IMR-90 (cell line): ENCODE measurements around the gene KCP. TPM values are rescaled to one million over a fixed set of nuclear protein-coding genes. Genes with fewer than 3 reads are reported as not detected.

Source experiments
- ATAC-seq: fragments of 200-7000 bp; cut with Tn5 transposase; 2 replicates; pipeline ENCODE4 v1.9.1; 2020; ENCODE audit warnings: low read depth, mild to moderate bottlenecking, moderate library complexity
- BruUV-seq: library from RNA; stranded (reverse); fragments of 400-500 nt; replicated peaks from 2 replicates; lab custom pipeline; 2021; lab: Mats Ljungman, UMichigan
- CTCF ChIA-PET: fragments of 300-600 bp; formaldehyde crosslinking; extraction: SDS; loops from one replicate; lab custom pipeline; 2021; ENCODE audit warnings: antibody characterized with exemption; lab: Yijun Ruan, JAX
- POLR2A ChIA-PET: fragments of 300-600 bp; sonication (Branson Sonifier 250); formaldehyde crosslinking; loops from one replicate; lab custom pipeline; 2022; ENCODE audit warnings: antibody characterized with exemption; ENCODE audit not compliant: unreplicated experiment; lab: Charles Lee
- DNase-seq: peaks from one replicate; pipeline ENCODE4 v3.0.0; 2013
- H2AFZ ChIP-seq: replicated peaks from 2 replicates; pipeline ENCODE3; 2013; ENCODE audit warnings: low read length, mild to moderate bottlenecking; ENCODE audit not compliant: poor library complexity
- H2AK5ac ChIP-seq: 2 replicates; pipeline ENCODE4 v1.6.1; 2013; ENCODE audit warnings: low read depth, low read length, inconsistent platforms
- H2AK9ac ChIP-seq: replicated peaks from 2 replicates; pipeline ENCODE3; 2013; ENCODE audit warnings: mild to moderate bottlenecking, low read depth, low read length, moderate library complexity; ENCODE audit not compliant: poor library complexity
- H2BK120ac ChIP-seq: 2 replicates; pipeline ENCODE4 v1.6.1; 2013; ENCODE audit warnings: low read depth, low read length, inconsistent platforms
- H2BK15ac ChIP-seq: 3 replicates; pipeline ENCODE4 v1.6.1; 2013; ENCODE audit warnings: low read depth, low read length, inconsistent platforms
- H2BK20ac ChIP-seq: 2 replicates; pipeline ENCODE4 v1.6.1; 2013; ENCODE audit warnings: low read depth, mild to moderate bottlenecking, inconsistent platforms, low read length, moderate library complexity
- H2BK5ac ChIP-seq: 2 replicates; pipeline ENCODE4 v1.6.1; 2013; ENCODE audit warnings: mild to moderate bottlenecking, low read depth, low read length, inconsistent platforms; ENCODE audit not compliant: poor library complexity, severe bottlenecking
- H3K14ac ChIP-seq: replicated peaks from 2 replicates; pipeline ENCODE4 v1.6.1; 2013; ENCODE audit warnings: low read depth, low read length, inconsistent platforms
- H3K18ac ChIP-seq: 2 replicates; pipeline ENCODE4 v1.6.1; 2013; ENCODE audit warnings: low read depth, low read length, control low read depth
- H3K23ac ChIP-seq: 2 replicates; pipeline ENCODE4 v1.6.1; 2013; ENCODE audit warnings: low read depth, low read length, inconsistent platforms
- H3K27ac ChIP-seq: 2 replicates; pipeline ENCODE4 v1.5.1; 2013; ENCODE audit warnings: mild to moderate bottlenecking, control low read depth, low read length; ENCODE audit not compliant: insufficient read depth
- H3K27me3 ChIP-seq: 2 replicates; pipeline ENCODE4 v1.6.1; 2013; ENCODE audit warnings: low read length; ENCODE audit not compliant: control insufficient read depth, insufficient read depth
- H3K36me3 ChIP-seq: 2 replicates; pipeline ENCODE4 v1.6.1; 2013; ENCODE audit warnings: low read length, mixed read lengths; ENCODE audit not compliant: control insufficient read depth, insufficient read depth
- H3K4ac ChIP-seq: 2 replicates; pipeline ENCODE4 v1.6.1; 2013; ENCODE audit warnings: low read depth, low read length, inconsistent platforms
- H3K4me1 ChIP-seq: 2 replicates; pipeline ENCODE4 v1.6.1; 2013; ENCODE audit warnings: low read length, mixed read lengths; ENCODE audit not compliant: control insufficient read depth, insufficient read depth
- H3K4me2 ChIP-seq: 2 replicates; pipeline ENCODE4 v1.6.1; 2013; ENCODE audit warnings: low read depth, mild to moderate bottlenecking, control low read depth, low read length, moderate library complexity
- H3K4me3 ChIP-seq: 2 replicates; pipeline ENCODE4 v1.5.1; 2013; ENCODE audit warnings: low read depth, mild to moderate bottlenecking, control low read depth, low read length, moderate library complexity; ENCODE audit not compliant: insufficient read depth
- H3K56ac ChIP-seq: 2 replicates; pipeline ENCODE4 v1.6.1; 2013; ENCODE audit warnings: low read length, inconsistent platforms; ENCODE audit not compliant: insufficient read depth; ENCODE audit errors: extremely low read depth
- H3K79me1 ChIP-seq, 2 experiments: 2 replicates each; pipeline ENCODE4 v1.6.1; 2013; ENCODE audit warnings: low read length in 2 of 2, inconsistent platforms in 1 of 2, low read depth in 1 of 2
- H3K9ac ChIP-seq: 2 replicates; pipeline ENCODE4 v1.6.1; 2013; ENCODE audit warnings: low read depth, low read length, control low read depth
- H3K9me1 ChIP-seq: 2 replicates; pipeline ENCODE4 v1.6.1; 2013; ENCODE audit warnings: low read length, inconsistent platforms; ENCODE audit not compliant: insufficient read depth
- H3K9me3 ChIP-seq: 2 replicates; pipeline ENCODE4 v1.6.1; 2013; ENCODE audit warnings: low read length; ENCODE audit not compliant: control insufficient read depth, insufficient read depth
- H4K20me1 ChIP-seq: 2 replicates; pipeline ENCODE4 v1.6.1; 2013; ENCODE audit warnings: low read length, inconsistent platforms; ENCODE audit not compliant: insufficient read depth
- H4K5ac ChIP-seq: 2 replicates; pipeline ENCODE4 v1.6.1; 2013; ENCODE audit warnings: mild to moderate bottlenecking, low read depth, low read length, control low read depth
- H4K8ac ChIP-seq, 2 experiments: 2 replicates each; pipeline ENCODE4 v1.6.1; 2013; ENCODE audit warnings: low read depth in 2 of 2, low read length in 2 of 2, control low read depth in 1 of 2, inconsistent platforms in 1 of 2
- H4K91ac ChIP-seq: 2 replicates; pipeline ENCODE4 v1.6.1; 2013; ENCODE audit warnings: low read depth, low read length, inconsistent platforms; ENCODE audit not compliant: insufficient read depth
- BHLHE40 ChIP-seq: fragments of 150-350 bp; IDR thresholded peaks from 2 replicates; pipeline ENCODE4 v1.6.1; 2016; ENCODE audit warnings: mild to moderate bottlenecking, low read depth, low read length
- CEBPB ChIP-seq: IDR thresholded peaks from 2 replicates; pipeline ENCODE4 v1.6.1; 2012; ENCODE audit warnings: low read depth, low read length, improper control_type of control experiment
- CHD1 ChIP-seq: IDR thresholded peaks from 2 replicates; pipeline ENCODE4 v1.6.1; 2012; ENCODE audit warnings: low read depth, low read length, improper control_type of control experiment
- FOS ChIP-seq: fragments of 150-350 bp; IDR thresholded peaks from 2 replicates; pipeline ENCODE4 v1.6.1; 2016; ENCODE audit warnings: low read depth, low read length
- MAFK ChIP-seq: IDR thresholded peaks from 2 replicates; pipeline ENCODE4 v1.6.1; 2012; ENCODE audit warnings: low read depth, low read length, improper control_type of control experiment
- MAZ ChIP-seq: IDR thresholded peaks from 2 replicates; pipeline ENCODE4 v1.6.1; 2012; ENCODE audit warnings: low read depth, mild to moderate bottlenecking, low read length, improper control_type of control experiment, moderate library complexity, borderline replicate concordance
- MXI1 ChIP-seq: IDR thresholded peaks from 2 replicates; pipeline ENCODE4 v1.6.1; 2012; ENCODE audit warnings: low read depth, mild to moderate bottlenecking, low read length, moderate library complexity, borderline replicate concordance
- NFE2L2 ChIP-seq: fragments of 150-350 bp; IDR thresholded peaks from 2 replicates; pipeline ENCODE4 v1.6.1; 2016; ENCODE audit warnings: low read depth, mild to moderate bottlenecking, low read length
- POLR2A ChIP-seq: IDR thresholded peaks from 2 replicates; pipeline ENCODE4 v1.6.1; 2012; ENCODE audit warnings: mild to moderate bottlenecking, low read depth, low read length
- RAD21 ChIP-seq: IDR thresholded peaks from 2 replicates; pipeline ENCODE4 v1.6.1; 2012; ENCODE audit warnings: low read length, improper control_type of control experiment
- RCOR1 ChIP-seq: IDR thresholded peaks from 2 replicates; pipeline ENCODE4 v1.6.1; 2012; ENCODE audit warnings: mild to moderate bottlenecking, low read length, improper control_type of control experiment; ENCODE audit not compliant: insufficient replicate concordance
- RFX5 ChIP-seq: IDR thresholded peaks from 2 replicates; pipeline ENCODE4 v1.8.0; 2012; ENCODE audit warnings: low read depth, mild to moderate bottlenecking, low read length, moderate library complexity
- SMC3 ChIP-seq: fragments of 150-350 bp; IDR thresholded peaks from 2 replicates; pipeline ENCODE4 v1.6.1; 2016; ENCODE audit warnings: low read depth, mild to moderate bottlenecking, antibody characterized with exemption, low read length, moderate library complexity
- USF2 ChIP-seq: fragments of 150-350 bp; IDR thresholded peaks from 2 replicates; pipeline ENCODE4 v1.6.1; 2017; ENCODE audit warnings: mild to moderate bottlenecking, antibody characterized with exemption, low read length, low read depth
- WGBS, 2 experiments: methylation state at CpG; one replicate each; pipeline versions ENCODE4 v1.1.5 to v1.1.7; 2013; ENCODE audit warnings: missing lambda C conversion rate in 2 of 2; ENCODE audit not compliant: insufficient read length in 1 of 2; ENCODE audit errors: extremely low coverage in 2 of 2; 5-methylcytosine and 5-hydroxymethylcytosine counted together
- dilution Hi-C: fragments of 300-500 bp; cut with HindIII; formaldehyde crosslinking; loops from one replicate; pipeline ENCODE4 v1.14.3; 2018; ENCODE audit warnings: low sequenced_read_pairs; ENCODE audit not compliant: unreplicated experiment
- in situ Hi-C: fragments of 300-500 bp; cut with MboI; formaldehyde crosslinking; loops from 3 replicates; pipeline ENCODE4 v1.14.3; 2019; ENCODE audit warnings: low sequenced_read_pairs, inconsistent platforms, mixed read lengths
- intact Hi-C: fragments of 100-400 bp; cut with micrococcal nuclease; formaldehyde crosslinking; loops from 2 replicates; pipeline ENCODE4 v1.10.0; 2022
- polyA plus RNA-seq, 3 experiments: library from polyadenylated mRNA; depleted of rRNA; stranded (reverse); fragments of >200 nt; gene quantifications; 2 replicates each; pipeline ENCODE4 v1.2.3, GENCODE V29; 2012; ENCODE audit warnings: low replicate concordance in 1 of 3
- total RNA-seq: library from RNA; depleted of rRNA; stranded (reverse); fragments of >200 nt; gene quantifications from 2 replicates; pipeline ENCODE4 v1.2.3, GENCODE V29; 2012

KCP gene
- total and polyA plus RNA-seq, 2 of the 4 experiments (the other 2 are of a cell fraction), result 0.03 TPM; not detected in 1

DNA sequence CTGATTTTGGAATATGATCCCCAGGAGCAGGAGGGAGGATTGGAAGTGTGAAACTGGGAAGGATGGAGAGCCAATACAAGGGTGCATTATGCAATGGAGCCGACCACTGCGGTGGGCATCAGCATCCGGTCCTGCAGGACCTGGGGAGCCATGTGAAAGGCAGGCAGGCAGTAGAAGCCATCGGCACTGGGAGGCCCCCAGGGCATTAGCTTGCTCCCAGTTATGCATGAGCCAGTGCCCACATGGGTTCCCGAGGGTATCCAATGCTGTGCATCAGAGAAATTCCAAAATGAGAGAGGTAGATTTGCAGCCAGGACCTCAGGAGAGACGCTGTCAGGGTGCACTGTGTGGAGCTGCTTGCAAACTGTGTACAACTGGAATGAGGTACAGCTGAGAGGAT, 8.7 kb upstream of the KCP start:
- H3K27me3 ChIP-seq, result peaks cover 85% of the 10 kb centered on the region
- dilution Hi-C loops (no loop called here), intact Hi-C loops (no loop called here), in situ Hi-C loops (no loop called here)
- H2BK20ac ChIP-seq, result no peak overlapping the region
- no peak overlapping the region for H2AK5ac ChIP-seq
- peaks cover 2% of the 10 kb centered on the region; the same call in 1 of the 2 replicates for H3K4me1 ChIP-seq
- peaks cover 5% of the 10 kb centered on the region for H3K9me3 ChIP-seq
- no peak overlapping the region for H3K56ac ChIP-seq
- H3K23ac ChIP-seq, result no peak overlapping the region
- no peaks in the 10 kb centered on the region for H3K36me3 ChIP-seq
- DNase-seq (no peak), ATAC-seq (no peak)
- H3K79me1 ChIP-seq, result no peaks in the 10 kb centered on the region
- ChIA-PET POLR2A (no interaction called here), CTCF (no interaction called here)
- H3K18ac ChIP-seq, result no peak overlapping the region
- H4K91ac ChIP-seq, result no peak overlapping the region
- no peak overlapping the region for H4K5ac ChIP-seq
- no peak overlapping the region for H3K4ac ChIP-seq
- H2BK15ac ChIP-seq, result no peak overlapping the region
- no peak overlapping the region for H2BK5ac ChIP-seq
- 63% methylated on average over 3 of the region's 6 CpGs; no CpG with 5 or more reads in 1 of the 2 experiments for WGBS, 2 experiments
- no peak overlapping the region for H3K9ac ChIP-seq
- no peak overlapping the region for H3K4me2 ChIP-seq
- no peak overlapping the region for H4K8ac ChIP-seq
- H3K14ac ChIP-seq, result no peak overlapping the region
- H2AFZ ChIP-seq, result no peak overlapping the region
- no peak for TF ChIP-seq CEBPB
- TF ChIP-seq FOS, result no peak
- no peak for TF ChIP-seq BHLHE40
- no peak for TF ChIP-seq USF2
- TF ChIP-seq RAD21, result no peak
- no peak for TF ChIP-seq MXI1
- no peak for TF ChIP-seq RCOR1
- TF ChIP-seq RFX5, result no peak
- no peak for TF ChIP-seq MAFK
- TF ChIP-seq POLR2A, result no peak
- no peak for TF ChIP-seq MAZ
- TF ChIP-seq CHD1, result no peak
- TF ChIP-seq NFE2L2, result no peak
- no peak for TF ChIP-seq SMC3
- no peak overlapping the region for H3K27ac ChIP-seq
- H3K9me1 ChIP-seq, result no peaks in the 10 kb centered on the region
- BruUV-seq, result no TSS peak
- 0 out of 2 replicates have a peak, but pooled peaks cover 3% of the 10 kb centered on the region for H4K20me1 ChIP-seq
- H2BK120ac ChIP-seq, result no peak overlapping the region
- H3K4me3 ChIP-seq, result no peak overlapping the region
- H2AK9ac ChIP-seq, result no peak overlapping the region
